Gastroesophageal sphincter (tissue), 3 donors: Measurements from ENCODE around the gene B4GALT5.
A peak's percentile ranks its signal among the peaks of the same experiment; 100 is the strongest.

Experiments used
- EP300 ChIP-seq: sonication (generic); formaldehyde crosslinking; IDR thresholded peaks from one replicate; pipeline ENCODE4 v1.6.1; 2017; ENCODE audit warnings: antibody characterized with exemption, mild to moderate bottlenecking
- POLR2A ChIP-seq, 2 donors: fragments of 450-650 bp; IDR thresholded peaks; one replicate each; pipeline ENCODE4 v1.6.1; 2017; ENCODE audit warnings: antibody characterized with exemption in 2 of 2, mild to moderate bottlenecking in 2 of 2, moderate library complexity in 1 of 2
- POLR2AphosphoS5 ChIP-seq: sonication (generic); formaldehyde crosslinking; IDR thresholded peaks from one replicate; pipeline ENCODE4 v1.6.1; 2017; ENCODE audit warnings: antibody characterized with exemption
- TF ChIP-seq, protein P1 (sequence below), 4 experiments: fragments of 200-600 bp in 2 of 4; fragments of 450-650 bp in 2 of 4; sonication (generic) in 1 of 4; IDR thresholded peaks; one replicate each; pipeline ENCODE4 v1.5.1; 2017 to 2019; ENCODE audit warnings: antibody characterized with exemption in 4 of 4, mild to moderate bottlenecking in 2 of 4, moderate library complexity in 2 of 4

DNA sequence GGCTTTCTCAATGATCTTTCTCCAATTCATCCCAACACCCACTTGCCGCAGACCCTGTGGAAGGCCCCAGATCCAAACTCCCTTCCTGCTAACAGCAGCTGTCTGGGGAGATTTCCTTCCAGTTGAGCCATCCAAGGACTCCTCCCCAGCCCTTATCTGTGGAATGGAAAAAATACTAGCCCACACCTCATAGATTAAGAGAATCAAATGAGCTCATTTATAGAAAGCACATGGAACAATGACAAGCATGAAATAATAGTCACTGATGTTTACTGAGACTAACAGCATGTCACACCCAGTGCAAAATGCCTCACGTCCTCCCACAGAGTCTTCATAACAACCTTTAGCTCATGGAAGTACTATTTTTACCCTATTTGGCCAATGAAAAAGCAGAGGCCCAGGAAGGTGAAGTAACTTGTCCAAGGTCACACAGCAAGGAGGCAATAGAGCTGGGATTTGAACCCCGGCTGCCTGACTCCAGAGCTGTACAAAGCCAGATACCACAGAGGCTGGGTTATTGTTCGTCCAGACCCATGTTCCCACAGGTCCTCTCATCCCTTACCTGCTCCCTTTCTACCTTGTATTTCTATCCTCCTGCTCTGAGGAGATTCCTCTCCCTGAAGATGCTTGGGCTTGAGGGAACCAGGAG is 122.3 kb downstream of the B4GALT5 start:
- TF ChIP-seq, protein P1, sequence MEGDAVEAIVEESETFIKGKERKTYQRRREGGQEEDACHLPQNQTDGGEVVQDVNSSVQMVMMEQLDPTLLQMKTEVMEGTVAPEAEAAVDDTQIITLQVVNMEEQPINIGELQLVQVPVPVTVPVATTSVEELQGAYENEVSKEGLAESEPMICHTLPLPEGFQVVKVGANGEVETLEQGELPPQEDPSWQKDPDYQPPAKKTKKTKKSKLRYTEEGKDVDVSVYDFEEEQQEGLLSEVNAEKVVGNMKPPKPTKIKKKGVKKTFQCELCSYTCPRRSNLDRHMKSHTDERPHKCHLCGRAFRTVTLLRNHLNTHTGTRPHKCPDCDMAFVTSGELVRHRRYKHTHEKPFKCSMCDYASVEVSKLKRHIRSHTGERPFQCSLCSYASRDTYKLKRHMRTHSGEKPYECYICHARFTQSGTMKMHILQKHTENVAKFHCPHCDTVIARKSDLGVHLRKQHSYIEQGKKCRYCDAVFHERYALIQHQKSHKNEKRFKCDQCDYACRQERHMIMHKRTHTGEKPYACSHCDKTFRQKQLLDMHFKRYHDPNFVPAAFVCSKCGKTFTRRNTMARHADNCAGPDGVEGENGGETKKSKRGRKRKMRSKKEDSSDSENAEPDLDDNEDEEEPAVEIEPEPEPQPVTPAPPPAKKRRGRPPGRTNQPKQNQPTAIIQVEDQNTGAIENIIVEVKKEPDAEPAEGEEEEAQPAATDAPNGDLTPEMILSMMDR (IDR thresholded peaks at IDR 0.05) = no peak
- TF ChIP-seq POLR2A (IDR thresholded peaks at IDR 0.05) = no peak
- TF ChIP-seq EP300 = no peak
- TF ChIP-seq POLR2AphosphoS5 = peak; percentile 68
